ENCODE measurements around the gene GLI1.

The GLI1 gene

DNA sequence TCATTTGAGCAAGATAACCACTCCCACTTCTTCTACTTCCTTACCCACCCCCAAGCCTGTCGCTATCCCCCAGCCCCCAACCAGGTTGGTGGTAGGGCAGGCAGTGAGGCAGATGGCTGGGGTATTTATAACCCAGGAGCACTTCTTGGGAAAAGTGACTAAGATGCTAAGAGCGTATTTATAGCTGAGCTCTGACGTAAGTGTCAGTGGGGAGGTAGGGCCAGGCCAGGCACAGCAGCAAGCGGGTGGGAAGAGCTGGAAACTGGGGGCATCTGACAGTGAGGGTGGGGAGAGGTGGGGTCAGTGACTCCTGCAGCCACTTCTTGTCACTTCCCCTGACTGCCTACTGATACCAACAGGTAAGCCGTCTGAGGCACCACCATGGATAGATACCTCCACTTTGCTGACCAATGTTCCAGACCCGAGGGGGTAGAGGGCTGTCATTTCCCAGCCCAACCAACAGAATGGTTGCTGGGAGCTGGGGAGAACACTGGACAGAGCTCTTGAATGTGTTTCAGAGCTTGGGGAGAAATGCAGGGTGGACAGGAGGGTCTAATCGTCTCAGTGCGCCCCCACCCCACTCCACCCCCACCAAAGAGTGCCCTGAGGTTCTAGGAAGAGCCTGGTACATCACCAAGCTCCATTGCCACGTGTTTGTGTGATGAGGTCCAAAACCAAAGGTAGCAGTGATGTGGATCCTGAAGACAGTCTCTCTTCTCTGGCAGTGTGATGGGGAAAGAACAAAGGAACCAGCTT is 7.2 kb upstream of the GLI1 start:
- TF ChIP-seq EZH2phosphoT487 (conservative IDR thresholded peaks at IDR 0.05; ENCODE audit: low read length) = no peak
- TF ChIP-seq, protein P1, sequence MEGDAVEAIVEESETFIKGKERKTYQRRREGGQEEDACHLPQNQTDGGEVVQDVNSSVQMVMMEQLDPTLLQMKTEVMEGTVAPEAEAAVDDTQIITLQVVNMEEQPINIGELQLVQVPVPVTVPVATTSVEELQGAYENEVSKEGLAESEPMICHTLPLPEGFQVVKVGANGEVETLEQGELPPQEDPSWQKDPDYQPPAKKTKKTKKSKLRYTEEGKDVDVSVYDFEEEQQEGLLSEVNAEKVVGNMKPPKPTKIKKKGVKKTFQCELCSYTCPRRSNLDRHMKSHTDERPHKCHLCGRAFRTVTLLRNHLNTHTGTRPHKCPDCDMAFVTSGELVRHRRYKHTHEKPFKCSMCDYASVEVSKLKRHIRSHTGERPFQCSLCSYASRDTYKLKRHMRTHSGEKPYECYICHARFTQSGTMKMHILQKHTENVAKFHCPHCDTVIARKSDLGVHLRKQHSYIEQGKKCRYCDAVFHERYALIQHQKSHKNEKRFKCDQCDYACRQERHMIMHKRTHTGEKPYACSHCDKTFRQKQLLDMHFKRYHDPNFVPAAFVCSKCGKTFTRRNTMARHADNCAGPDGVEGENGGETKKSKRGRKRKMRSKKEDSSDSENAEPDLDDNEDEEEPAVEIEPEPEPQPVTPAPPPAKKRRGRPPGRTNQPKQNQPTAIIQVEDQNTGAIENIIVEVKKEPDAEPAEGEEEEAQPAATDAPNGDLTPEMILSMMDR (IDR thresholded peaks at IDR 0.05; ENCODE audit: insufficient read depth, low read length, poor library complexity, severe bottlenecking) = no peak

DNA sequence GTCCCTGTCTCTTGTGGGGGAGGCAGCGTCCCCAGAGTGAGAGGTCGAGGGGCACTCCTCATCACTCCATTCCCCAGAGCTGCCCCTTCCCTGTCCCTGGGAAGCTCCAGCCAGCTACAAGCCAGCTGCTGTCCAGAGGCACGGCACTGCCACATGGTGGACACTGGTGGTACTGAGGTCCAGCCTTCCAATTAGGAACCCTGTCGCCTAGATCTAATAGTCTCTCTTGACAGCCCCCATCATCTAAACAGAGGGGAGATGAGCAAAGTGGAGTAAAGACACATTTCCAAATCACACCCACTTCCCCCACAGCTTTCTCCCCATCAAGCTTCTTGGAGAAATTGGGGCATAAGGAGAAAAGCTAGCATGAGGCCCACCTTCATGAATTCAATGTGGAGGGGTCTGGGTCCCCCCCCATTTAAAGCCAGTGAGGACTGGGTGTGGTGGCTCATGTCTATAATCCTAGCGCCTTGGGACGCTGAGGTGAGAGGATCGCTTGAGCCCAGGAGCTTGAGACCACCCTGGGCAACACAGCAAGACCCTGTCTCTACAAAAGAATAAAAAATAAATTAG is 6.6 kb upstream of the GLI1 start:
- Histone ChIP-seq H2AFZ (ENCODE audit: low read depth, low read length, severe bottlenecking) (no peak overlapping the region), H3K27me3 (ENCODE audit: low read length) (no peaks in the 10 kb centered on the region), H3K9ac (ENCODE audit: low read length) (no peak overlapping the region), H4K20me1 (ENCODE audit: low read depth, low read length) (no peaks in the 10 kb centered on the region), H3K9me3 (ENCODE audit: insufficient read depth, low read length) (no peaks in the 10 kb centered on the region), H3K4me3 (ENCODE audit: insufficient read depth, low read length, poor library complexity, severe bottlenecking) (no peak overlapping the region), H3K9me2 (replicated peaks; ENCODE audit: insufficient read depth, low read length) (no peaks in the 10 kb centered on the region), H3F3A (ENCODE audit: insufficient read depth) (no peaks in the 10 kb centered on the region), H3K36me3 (ENCODE audit: low read length) (no peaks in the 10 kb centered on the region), H3K4me2 (ENCODE audit: low read depth, low read length, poor library complexity, severe bottlenecking) (no peak overlapping the region), H3K27ac (ENCODE audit: low read depth, low read length) (no peak overlapping the region), H3K79me2 (ENCODE audit: insufficient read depth, low read length) (no peaks in the 10 kb centered on the region)
- TF ChIP-seq EZH2phosphoT487 (conservative IDR thresholded peaks at IDR 0.05; ENCODE audit: low read length) = no peak
- TF ChIP-seq, protein P1 (IDR thresholded peaks at IDR 0.05; ENCODE audit: insufficient read depth, low read length, poor library complexity, severe bottlenecking) = peak; percentile 75

More for the DNA sequence above, 7.2 kb upstream of the GLI1 start:
- H3F3A ChIP-seq (ENCODE audit: insufficient read depth) = no peaks in the 10 kb centered on the region
- H3K9ac ChIP-seq (ENCODE audit: low read length) = no peak overlapping the region
- no peaks in the 10 kb centered on the region for H3K9me3 ChIP-seq (ENCODE audit: insufficient read depth, low read length)
- no peak overlapping the region for H2AFZ ChIP-seq (ENCODE audit: low read depth, low read length, severe bottlenecking)
- no peaks in the 10 kb centered on the region for H3K9me2 ChIP-seq (replicated peaks; ENCODE audit: insufficient read depth, low read length)
- H3K4me2 ChIP-seq (ENCODE audit: low read depth, low read length, poor library complexity, severe bottlenecking) = no peak overlapping the region
- no peaks in the 10 kb centered on the region for H3K27me3 ChIP-seq (ENCODE audit: low read length)
- no peaks in the 10 kb centered on the region for H3K79me2 ChIP-seq (ENCODE audit: insufficient read depth, low read length)
- no peaks in the 10 kb centered on the region for H3K36me3 ChIP-seq (ENCODE audit: low read length)
- H3K4me3 ChIP-seq (ENCODE audit: insufficient read depth, low read length, poor library complexity, severe bottlenecking) = no peak overlapping the region
- H3K27ac ChIP-seq (ENCODE audit: low read depth, low read length) = no peak overlapping the region
- no peaks in the 10 kb centered on the region for H4K20me1 ChIP-seq (ENCODE audit: low read depth, low read length)

DNA sequence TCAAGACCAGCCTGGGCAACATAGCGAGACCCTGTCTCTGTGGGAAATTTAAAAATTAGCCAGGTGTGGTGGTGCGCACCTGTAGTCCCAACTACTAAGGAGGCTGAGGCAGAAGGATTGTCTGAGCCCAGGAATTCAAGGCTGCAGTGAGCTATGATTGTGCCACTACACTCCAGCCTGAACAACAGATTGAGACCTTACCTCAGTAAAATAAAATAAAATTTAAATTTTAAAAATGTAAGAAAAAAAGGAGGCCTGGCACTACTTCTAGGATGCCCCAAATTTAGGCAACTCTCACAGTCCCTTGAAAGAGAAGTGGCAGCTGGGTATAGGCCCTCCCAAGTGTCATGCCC is 5.4 kb upstream of the GLI1 start:
- H3K9me3 ChIP-seq (ENCODE audit: insufficient read depth, low read length) = no peaks in the 10 kb centered on the region
- no peaks in the 10 kb centered on the region for H3K36me3 ChIP-seq (ENCODE audit: low read length)
- no peaks in the 10 kb centered on the region for H4K20me1 ChIP-seq (ENCODE audit: low read depth, low read length)
- H3K9ac ChIP-seq (ENCODE audit: low read length) = no peak overlapping the region
- no peak overlapping the region for H3K27ac ChIP-seq (ENCODE audit: low read depth, low read length)
- no peak overlapping the region for H3K4me3 ChIP-seq (ENCODE audit: insufficient read depth, low read length, poor library complexity, severe bottlenecking)
- 0 out of 2 replicates have a peak, but pooled peaks cover 5% of the 10 kb centered on the region for H3F3A ChIP-seq (ENCODE audit: insufficient read depth)
- no peak overlapping the region for H2AFZ ChIP-seq (ENCODE audit: low read depth, low read length, severe bottlenecking)
- H3K27me3 ChIP-seq (ENCODE audit: low read length) = no peaks in the 10 kb centered on the region
- H3K79me2 ChIP-seq (ENCODE audit: insufficient read depth, low read length) = no peaks in the 10 kb centered on the region
- H3K9me2 ChIP-seq (replicated peaks; ENCODE audit: insufficient read depth, low read length) = no peaks in the 10 kb centered on the region
- no peak overlapping the region for H3K4me2 ChIP-seq (ENCODE audit: low read depth, low read length, poor library complexity, severe bottlenecking)
- no peak for TF ChIP-seq EZH2phosphoT487 (conservative IDR thresholded peaks at IDR 0.05; ENCODE audit: low read length)
- TF ChIP-seq, protein P1 (IDR thresholded peaks at IDR 0.05; ENCODE audit: insufficient read depth, low read length, poor library complexity, severe bottlenecking) = no peak
